NCI-H2227 treated with DMSO at 0.1 percent for 48 hours (cell line): ENCODE data around the gene GOLGA8N.
"Not testable (repeated sequence)": the region's sequence is repeated elsewhere in the genome, so short reads cannot be mapped to it uniquely, and the experiment has no call there.

Source experiments
- DNase-seq: peaks from one replicate; lab custom pipeline; 2025; lab: John Stamatoyannopoulos, UW

The GOLGA8N gene

DNA sequence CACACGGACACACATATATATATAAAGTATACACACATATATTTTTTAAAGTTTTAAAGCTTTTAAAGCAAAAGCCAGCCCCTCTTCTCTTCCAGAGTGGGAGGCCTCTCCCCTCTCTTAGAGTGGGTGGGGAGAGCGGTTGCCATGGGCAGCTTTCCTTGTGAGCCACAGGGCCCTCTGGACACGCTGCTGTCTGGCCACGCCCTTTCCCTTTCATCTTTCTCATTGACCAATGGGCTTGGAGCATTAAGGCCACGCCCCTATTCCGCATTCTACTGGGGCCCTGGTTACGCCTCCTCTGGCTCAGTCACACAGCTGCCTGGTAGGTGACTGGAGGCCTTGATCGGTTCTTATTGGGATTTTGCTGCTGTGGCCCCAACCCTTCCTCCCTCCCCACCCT is at the start of gene GOLGA8N:
TSS of gene GOLGA8N (plus strand) at position 306 of the 400 bp plus-strand sequence.
- DNase-seq: not testable (repeated sequence)

DNA sequence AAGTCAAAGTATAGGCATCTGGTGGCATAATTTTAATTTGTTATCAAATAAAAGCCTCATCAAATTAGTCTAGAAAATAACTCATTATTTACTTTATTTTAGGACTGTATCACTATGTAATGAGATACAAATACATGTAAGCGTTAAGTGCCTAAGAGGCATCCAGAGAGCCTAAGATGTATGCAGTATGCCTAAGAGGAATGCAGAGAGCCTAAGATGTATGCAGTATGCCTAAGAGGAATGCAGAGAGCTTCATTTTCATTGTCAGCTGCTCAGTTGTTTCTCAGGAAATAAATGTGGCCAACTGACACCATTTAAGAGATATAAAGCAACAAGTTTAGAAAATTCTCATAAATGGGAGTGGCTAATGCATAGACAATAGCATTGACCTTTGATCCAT is 49.8 kb upstream of the GOLGA8N start:
- DNase-seq: not testable (repeated sequence)

DNA sequence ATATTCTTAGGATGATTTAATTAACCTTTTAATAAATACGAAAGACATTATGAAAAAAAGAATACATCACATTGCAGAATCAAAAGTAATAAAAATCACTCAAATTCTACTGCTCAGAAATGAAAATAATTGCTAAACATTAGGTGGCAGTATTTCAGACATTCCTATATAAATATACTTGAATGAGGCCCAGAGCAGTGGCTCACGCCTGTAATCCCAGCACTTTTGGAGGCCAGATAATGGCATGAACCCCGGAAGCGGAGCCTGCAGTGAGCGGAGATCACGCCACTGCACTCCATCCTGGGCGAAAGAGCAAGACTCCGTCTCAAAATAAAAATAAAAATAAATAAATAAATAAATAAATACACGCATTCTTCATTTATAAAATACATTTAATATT is 48.1 kb upstream of the GOLGA8N start:
- DNase-seq: not testable (repeated sequence)

DNA sequence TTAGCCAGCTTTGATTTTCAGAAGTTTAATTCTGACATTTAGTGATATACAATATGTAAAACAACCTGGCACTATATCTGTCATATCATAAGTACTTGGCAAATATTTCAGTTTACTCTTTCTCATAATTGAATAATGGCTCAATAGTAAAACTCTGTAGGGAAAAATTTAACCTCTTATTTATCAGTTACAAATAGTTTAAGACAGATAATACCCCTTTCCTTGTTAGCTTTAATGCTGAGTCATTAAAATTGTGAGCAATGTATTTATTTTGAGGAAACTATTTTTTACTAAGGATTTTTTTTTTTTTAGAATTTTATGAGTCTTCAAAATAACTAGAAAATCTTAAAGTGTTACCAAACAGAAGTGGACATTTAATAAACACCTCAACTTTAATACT is 38.7 kb upstream of the GOLGA8N start:
- not testable (repeated sequence) for DNase-seq

DNA sequence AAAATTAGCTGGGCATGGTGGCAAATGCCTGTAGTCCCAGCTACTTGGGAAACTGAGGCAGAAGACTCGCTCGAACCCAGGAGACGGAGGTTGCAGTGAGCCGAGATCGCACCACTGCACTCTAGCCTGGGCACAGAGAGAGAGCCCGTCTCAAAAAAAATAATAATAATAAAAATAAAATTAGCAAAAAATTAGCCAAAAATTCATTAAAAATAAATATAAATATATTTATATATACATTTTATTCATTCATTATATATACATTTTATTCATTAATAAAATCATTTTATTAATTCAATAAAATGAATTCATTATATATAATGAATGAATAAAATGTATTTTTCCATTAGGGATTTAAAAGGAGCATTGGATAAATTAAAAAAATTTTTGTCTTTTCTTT is 31.1 kb upstream of the GOLGA8N start:
- not testable (repeated sequence) for DNase-seq

DNA sequence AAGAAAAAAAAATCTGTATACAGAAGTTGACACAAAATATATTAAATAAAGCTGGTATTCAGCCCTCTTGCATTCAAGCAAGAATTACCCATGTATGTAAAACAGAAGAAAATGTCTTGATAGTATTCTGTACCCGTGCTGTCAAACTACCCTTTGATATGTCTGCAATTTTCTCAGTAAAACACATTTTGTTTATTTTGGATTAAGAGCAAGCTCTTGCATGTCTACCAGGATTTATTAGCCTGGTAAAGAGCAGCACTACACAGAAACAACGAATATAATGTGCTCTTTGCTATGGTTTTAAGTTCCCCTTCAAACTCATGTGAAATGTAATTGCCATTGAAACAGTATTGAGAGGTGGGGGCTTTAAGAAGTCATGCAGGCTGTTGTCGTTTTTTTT is 24.3 kb upstream of the GOLGA8N start:
- not testable (repeated sequence) for DNase-seq

DNA sequence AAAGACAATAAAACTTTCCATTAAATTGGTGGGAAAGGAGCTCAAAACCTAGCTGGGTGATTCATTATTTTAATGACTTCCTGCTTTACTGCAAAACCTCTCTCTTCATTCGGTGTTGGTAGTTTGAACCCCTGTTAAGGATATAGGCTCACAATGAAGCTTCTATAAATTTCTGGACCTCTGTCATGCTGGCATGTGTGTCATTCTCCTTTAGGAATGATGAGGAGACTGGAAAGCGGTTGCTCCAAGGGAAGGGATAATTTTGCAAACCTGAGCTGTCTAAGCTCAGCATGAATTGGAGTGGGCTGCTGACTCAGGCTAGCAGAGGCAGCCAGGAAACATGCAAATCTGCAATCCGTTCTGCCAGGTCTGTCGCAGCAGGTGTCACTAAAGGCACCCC is 14.8 kb upstream of the GOLGA8N start:
- DNase-seq: not testable (repeated sequence)

DNA sequence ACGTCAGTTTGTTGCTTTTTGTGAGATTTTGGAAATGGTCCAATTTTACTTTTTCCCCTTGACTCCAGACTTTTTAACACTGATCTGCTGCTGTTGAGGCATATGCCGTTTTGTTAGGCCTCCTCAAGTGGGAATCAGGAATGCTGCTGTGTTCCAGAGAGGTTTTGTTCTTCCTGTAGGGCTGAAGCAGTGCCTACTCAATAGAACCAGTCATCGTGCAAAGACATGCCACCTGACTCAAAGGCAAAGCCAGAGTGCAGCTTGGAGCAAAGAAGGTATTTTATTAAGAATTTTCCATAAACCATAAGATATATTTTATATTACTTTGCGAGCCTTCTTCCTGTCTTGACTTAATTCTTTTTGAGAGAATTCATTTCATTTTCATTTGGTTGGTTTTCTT is 7.4 kb upstream of the GOLGA8N start:
- not testable (repeated sequence) for DNase-seq

DNA sequence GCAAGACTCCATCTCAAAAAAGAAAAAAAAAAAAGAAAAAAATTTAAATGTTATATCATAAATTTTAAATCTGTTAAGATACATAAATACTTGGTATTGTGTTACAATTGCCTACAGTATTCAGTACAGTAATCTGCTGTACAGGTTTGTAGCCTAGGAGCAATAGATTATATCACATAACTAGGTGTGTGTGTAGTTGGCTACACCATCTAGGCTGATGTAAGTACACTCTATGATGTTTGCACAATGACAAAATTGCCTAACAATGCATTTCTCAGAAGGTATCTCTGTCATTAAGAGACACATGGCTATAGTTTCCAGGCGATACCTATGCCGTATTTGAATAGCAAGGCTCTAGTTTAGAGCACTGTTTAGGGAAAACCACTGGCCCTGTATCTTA is 16.3 kb downstream of the GOLGA8N start:
- not testable (repeated sequence) for DNase-seq

DNA sequence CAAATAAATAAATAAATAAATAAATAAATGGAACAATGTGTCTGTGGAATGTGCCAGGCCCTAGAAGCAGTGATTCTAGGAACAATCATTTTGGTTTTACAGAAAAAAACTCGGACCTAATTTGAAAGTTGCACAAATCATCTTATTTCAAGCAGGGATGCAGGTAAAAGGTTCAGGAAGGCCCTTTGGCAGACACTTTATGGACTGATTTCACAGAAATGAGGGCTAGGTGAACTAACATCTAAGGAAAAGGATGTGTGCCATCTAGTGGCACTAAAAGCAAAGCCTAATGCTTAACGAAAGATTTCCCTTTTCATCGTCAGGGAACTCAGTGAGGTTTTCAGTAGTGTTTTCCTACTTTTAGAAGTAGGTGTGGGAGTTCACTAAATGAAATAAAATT is 17.5 kb downstream of the GOLGA8N start:
- not testable (repeated sequence) for DNase-seq

DNA sequence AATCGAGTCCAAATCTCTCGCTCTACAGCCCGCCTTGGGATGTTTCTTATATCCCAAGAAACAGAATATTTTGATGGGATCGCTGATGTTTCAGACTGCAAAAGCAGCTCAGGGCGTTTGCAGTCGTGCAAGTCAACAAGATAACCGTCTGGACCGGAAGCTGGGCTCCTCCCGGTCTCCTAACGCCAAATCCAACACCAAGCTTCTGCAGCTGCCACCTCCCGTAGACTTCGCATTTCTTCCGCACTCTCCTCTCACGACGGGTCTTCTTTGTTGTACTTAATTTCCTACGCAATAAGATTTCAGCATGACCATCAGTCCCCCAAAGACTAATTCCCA is 21.4 kb downstream of the GOLGA8N start:
- DNase-seq: not testable (repeated sequence)

DNA sequence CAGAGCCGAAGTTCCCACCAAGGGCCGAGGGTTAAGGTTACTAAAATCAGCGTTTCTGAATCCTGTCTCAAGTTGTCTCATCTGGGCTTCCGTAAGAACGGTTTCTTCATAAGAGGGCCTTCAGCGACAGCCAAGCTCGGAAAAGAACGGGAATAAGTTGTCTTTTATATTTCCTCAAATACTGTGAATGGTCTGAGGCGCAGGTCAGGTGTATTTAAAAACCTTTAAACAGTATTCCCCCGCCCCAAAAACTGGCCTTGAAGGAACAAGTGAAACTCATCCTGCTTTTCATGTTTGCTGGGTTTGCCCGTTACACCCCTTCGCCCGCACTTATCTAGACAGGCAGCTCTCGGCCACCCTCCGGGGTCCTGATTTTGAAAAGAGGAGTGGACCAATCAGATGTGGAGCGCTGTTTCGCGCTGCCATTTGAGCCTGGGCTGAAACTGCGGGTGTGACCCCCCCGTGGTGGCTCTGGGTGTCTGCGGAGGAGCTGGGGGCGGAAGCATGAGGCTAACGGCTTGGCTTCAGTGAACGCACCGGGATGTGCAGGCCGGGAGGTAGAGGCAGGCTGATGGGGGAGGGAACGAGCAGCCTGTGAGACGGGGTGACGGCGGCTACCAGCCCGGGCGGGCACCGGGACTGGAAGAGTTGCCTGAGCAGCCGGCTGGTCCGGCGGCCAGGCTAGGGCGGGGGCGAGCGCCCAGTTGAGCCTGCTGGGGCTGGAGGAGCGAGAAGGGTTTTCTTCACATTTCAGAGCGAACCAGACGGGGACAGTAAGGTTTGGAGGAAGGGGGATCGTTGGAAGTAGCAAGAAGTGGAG is 22.0 kb downstream of the GOLGA8N start, which contains the start of gene ARHGAP11A:
TSS of gene ARHGAP11A (plus strand) at position 454 of the 820 bp plus-strand sequence. CDS start 708 bp downstream, outside the sequence.
- not testable (repeated sequence) for DNase-seq

DNA sequence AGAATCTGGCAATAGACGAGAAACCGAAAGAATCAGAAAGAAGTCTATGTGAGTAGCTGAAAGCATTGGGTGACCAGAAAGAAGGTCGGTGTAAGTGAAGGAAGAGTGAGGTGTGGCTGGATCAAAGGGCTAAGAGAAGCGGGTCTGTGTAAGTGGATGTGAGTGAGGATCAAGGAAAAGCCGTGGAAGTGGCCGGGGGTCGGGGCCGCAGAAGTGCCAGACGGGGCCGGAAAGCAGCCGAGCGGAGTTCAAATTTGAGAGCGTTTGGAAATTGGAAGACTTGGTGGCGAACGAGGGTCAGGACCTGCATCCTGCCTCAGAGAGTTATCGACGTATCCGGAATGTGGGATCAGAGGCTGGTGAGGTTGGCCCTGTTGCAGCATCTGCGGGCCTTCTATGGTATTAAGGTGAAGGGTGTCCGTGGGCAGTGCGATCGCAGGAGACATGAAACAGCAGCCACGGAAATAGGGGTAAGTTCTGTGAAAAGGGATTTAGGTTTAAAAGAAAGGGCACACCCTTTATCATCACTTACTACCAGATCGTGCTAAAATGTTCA is 22.7 kb downstream of the GOLGA8N start:
- not testable (repeated sequence) for DNase-seq

DNA sequence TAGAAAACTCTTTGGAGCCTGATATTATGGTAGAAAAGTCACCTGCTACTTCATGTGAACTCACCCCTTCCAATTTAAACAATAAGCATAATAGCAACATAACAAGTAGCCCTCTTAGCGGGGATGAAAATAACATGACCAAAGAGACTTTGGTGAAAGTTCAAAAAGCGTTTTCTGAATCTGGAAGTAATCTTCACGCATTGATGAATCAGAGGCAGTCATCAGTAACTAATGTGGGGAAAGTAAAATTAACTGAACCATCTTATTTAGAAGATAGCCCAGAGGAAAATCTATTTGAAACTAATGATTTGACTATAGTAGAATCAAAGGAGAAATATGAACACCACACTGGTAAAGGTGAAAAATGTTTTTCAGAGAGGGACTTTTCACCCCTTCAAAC is 43.2 kb downstream of the GOLGA8N start:
- no peak for DNase-seq

DNA sequence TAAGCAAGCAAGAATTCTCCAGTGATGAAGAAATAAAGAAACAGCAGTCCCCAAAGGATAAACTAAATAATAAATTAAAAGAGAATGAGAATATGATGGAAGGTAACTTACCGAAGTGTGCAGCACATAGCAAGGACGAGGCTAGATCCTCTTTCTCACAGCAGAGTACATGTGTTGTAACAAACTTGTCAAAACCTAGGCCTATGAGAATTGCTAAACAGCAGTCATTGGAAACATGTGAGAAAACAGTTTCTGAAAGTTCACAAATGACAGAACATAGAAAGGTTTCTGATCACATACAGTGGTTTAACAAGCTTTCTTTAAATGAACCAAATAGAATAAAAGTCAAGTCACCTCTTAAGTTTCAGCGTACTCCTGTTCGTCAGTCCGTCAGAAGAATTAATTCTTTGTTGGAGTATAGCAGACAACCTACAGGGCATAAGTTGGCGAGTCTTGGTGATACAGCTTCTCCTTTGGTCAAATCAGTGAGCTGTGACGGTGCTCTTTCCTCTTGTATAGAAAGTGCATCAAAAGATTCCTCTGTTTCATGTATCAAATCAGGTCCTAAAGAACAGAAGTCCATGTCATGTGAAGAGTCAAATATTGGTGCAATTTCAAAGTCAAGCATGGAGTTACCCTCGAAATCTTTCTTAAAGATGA is 43.8 kb downstream of the GOLGA8N start:
- DNase-seq: no peak

DNA sequence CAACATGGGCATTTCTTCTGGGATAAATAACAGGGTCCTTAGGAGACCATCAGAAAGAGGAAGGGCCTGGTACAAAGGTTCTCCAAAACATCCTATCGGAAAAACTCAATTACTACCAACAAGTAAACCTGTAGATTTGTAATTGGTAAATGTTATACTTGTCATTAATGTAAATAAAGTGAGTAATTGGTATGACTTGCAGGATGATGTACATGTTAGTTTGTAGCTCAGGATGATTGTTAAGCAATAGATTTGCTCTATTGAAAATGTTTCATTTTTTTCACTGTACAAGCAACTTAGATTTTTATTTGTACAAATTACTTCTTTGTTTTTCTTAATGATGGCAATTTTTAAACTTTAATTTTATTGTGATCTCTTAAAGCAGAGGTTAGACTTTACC is 44.4 kb downstream of the GOLGA8N start:
- no peak for DNase-seq

DNA sequence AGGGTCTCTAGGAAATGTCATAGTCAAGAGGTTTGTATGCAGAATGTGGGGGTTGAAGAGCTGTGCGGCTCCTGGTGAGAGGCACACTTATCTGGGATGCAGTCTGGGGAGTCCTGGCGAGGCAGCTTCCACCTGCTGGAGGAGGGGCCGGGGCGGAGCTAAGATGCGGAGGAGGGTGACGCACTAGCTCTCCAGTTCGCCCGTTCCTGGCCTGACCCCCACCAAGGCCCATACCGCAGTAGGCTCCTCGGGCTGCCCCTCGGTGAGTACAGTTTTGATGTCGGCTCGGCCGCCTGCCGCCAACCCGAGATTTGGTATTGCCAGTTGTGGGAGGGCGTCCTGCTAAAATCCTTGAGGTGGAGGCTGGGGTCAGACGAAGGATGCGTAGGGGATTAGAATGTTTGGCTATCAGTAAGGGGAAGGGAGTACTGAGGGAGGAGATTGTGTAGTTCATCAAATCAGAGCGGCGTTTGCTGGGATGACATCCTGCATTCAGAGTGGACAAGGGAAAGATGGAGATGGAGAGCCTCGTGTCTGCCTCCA is 48.3 kb downstream of the GOLGA8N start, which contains the start of gene SCG5:
TSS of gene SCG5 (plus strand) at position 194 of the 543 bp plus-strand sequence. CDS start 1,883 bp downstream, outside the sequence.
- DNase-seq: peak; percentile 77

DNA sequence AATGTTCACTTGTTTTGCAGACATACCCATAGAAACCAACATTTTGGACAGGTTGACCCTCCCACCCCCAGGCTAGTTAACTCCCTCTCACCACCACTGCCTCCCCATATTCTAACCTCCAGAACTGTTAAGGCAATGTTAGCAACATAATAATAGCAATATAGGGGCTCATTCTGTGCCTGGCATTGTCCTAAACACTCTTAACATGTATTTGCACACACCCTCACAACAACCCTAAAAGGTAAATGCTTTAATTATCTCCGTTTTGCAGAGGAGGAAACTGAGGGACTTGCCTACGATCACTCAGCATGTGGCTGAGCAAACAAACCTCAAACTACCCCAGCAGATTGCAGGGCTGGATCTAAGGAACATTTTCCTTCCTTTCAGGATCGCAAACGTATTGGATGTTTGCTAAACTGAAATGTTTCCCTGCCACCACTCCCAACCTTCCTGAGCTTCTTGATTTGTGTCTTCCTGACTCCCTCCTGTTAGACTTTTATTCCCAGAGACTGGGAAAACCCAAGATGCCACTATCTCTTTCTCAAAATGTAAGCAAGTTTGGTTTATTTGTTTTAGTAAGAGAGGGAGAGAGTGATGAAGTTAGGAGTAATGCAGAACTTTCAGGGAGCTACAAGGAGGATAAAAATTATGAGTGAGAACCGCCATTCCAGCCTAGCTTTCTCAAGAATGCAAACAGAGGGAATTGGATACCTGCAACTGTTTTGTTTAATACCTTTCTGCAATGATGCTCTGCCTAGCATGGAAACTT is 49.6 kb downstream of the GOLGA8N start:
- DNase-seq: peak; percentile 36

DNA sequence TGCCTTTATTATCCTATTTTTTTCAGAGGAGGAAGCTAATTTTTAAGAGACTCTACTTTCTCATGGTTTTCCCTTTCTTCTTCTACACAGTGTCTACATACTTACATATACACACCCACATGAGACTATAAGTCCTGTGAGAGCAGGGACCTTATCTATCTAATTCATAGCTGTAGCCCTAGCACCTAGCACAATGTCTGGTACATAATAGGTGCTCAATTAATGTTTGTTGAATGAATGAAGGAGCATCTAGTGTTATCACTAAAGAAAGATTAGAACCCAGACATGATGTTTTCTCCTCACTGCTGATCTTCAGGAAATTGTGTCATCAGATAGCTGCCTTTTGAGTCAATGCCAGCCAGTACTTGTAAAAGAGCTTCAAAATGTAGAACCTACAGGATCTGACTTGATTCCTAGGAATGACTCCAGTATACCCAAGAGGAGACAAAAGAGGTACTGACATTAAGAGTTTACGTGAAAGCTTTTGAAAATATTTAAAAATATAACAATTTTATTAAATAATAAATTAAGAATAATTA is 50.7 kb downstream of the GOLGA8N start:
- no peak for DNase-seq

DNA sequence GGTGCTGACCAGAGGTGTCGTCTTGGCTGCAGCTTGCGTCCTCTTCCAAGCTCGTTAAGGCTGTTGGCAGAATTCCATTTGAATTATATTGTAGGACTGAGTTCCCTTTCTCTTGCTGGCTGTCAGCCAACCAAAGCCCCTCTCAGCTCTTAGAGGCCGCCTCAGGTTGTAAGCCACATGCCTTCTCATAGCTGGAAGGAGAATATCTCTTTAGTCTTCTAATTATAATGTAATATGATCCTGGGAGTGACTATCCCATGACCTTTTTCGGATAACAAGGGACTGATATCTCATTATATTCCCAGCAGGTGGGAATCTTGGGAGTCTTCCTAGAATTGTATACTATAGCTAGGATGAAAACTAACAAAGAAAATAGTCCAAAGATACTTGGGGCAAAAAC is 53.0 kb downstream of the GOLGA8N start:
- DNase-seq: peak; percentile 78

DNA sequence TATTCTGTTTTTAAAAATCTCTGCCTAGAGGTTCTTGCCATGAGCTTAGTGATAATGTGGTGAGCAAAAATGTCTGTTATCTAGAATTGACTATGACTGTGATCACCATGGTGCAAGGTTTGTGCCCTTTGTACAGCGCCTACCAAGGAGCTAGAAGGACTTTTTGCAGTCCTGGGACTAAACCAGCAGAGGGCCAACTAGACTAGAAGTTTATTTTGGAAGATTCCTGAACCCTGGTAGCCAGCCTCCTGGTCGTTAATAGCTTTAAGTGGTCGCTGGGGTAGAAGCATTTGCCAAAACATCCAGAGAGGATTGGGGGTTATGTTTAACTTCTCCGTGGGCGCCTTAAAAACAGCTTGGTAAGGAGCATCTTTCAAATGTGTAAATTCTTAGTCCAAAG is 56.1 kb downstream of the GOLGA8N start:
- DNase-seq: no peak
